Measurements from ENCODE around the gene AP1B1.

AP1B1 gene

DNA sequence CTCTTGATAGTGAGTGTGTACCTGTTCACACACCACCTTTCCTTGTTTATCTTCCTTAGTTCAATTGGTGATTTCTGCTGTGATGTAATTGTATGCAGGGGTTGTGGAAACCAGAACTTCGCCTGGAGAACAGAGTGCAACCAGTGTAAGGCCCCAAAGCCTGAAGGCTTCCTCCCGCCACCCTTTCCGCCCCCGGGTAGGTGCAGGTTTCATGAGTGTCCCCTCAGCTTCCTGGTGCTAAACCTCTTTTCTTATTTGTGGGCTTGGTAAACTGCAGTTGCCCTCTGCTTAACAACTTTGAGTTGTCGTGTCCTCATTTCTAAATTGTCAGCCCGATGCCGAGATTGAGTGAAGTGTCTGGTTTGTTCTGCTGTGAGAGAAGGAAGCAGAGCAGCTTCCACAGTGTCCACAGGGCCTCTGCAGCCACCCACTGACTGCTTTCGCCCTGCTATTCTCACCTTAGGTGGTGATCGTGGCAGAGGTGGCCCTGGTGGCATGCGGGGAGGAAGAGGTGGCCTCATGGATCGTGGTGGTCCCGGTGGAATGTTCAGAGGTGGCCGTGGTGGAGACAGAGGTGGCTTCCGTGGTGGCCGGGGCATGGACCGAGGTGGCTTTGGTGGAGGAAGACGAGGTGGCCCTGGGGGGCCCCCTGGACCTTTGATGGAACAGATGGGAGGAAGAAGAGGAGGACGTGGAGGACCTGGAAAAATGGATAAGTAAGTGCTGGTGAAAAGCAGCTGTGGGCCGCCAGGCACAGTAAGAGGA is 89.1 kb downstream of the AP1B1 start:
- no peak for DNase-seq (ENCODE audit: low read depth in 3 of 3)

GRCh38 chr22:29298641-29299040 is 89.7 kb downstream of the AP1B1 start:
- DNase-seq (ENCODE audit: low read depth in 3 of 3), result no peak

DNA sequence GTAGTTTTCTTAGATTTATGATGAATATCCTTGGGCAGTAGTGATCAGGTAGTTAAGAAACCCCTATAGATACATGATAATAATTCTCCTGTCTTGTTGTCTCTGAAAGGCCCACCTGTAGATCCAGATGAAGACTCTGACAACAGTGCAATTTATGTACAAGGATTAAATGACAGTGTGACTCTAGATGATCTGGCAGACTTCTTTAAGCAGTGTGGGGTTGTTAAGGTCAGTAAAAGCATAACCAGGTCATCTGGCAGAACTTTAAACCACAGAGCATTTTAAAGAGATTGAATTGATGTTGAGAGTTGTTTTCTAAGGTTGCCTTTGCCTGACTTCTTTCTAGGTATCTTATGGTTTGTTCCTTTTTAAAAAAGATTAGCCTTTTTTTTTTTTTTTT is 96.0 kb downstream of the AP1B1 start:
- DNase-seq (ENCODE audit: low read depth in 3 of 3), result no peak

- no peak for DNase-seq (ENCODE audit: low read depth in 3 of 3)
These were observed 97.2 kb downstream of the AP1B1 start for GRCh38 chr22:29291215-29291614.

GRCh38 chr22:29290061-29290460 is 98.3 kb downstream of the AP1B1 start:
- DNase-seq (ENCODE audit: low read depth in 3 of 3), result no peak

DNA sequence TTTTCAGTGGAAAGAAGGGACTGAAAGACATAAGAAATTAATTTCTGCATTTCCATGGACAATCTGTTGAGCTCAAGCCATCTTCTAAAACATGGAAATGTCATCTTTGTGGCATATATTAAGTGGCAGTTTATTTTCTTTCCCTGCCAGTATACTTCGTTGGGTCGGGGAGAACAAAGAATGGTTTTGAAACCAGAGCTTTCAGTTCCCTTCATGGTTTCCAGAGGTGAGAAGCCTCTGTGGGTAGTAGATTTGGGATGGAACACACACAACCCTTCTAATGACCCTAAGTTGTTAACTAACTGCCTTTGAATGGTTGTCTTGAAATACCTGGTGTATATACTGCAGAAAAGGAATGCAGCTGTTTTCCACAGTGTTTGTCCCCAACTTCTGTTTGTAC is 99.5 kb downstream of the AP1B1 start:
- no peak for DNase-seq (ENCODE audit: low read depth in 3 of 3)

GRCh38 chr22:29284196-29284595 is 104.2 kb downstream of the AP1B1 start:
- no peak for DNase-seq (ENCODE audit: low read depth in 3 of 3)

- no peak for DNase-seq (ENCODE audit: low read depth in 3 of 3)
These were observed 110.4 kb downstream of the AP1B1 start for GRCh38 chr22:29277927-29278326.

Data from stimulated activated CD4-positive, alpha-beta T cell treated with anti-CD3 and anti-CD28 coated beads, TNF-alpha, amount 100 ng/mL, for 4 hours (primary cell).